ENCODE measurements around the gene CFDP1. TPM values are rescaled to one million over a fixed set of nuclear protein-coding genes. Genes with fewer than 3 reads are reported as not detected.

CFDP1 gene
- total and polyA plus RNA-seq, 2 of the 13 experiments (the other 11 are each of a cell fraction or from before 2014, with no cell fraction given) = 78.6 to 153 TPM

DNA sequence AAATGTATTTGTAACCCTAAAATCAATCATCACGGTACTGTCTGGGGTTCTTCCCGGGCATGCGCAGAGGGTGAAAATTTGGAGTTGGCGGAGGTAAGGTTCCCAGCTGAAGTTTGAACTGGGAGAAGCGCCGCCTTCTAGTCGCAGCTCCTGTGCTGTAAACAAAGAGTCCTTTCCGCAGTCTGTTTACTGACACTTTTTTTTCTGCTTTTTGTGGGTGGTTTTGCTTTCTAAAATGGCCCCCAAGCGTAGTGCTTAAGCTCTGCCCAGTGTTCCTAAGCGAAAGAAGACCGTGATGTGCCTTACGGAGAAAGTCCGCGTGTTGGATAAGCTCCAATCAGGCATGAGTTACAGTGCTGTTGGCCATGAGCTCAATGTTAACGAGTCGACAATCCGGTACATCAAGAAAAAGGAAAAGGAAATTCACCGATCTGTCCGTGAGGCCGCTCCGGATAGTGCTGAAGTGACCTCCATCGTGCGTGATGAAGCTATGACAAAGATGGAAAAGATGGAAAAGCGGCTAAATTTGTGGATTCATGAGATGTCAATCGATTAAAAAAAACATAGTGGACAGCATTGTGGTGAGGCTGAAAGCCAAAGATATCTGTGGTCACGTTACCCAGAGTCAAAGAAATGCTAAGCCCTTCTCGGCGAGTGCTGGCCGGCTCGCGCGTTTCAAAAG lies 570 bp upstream of the CFDP1 start (continued):
- TF ChIP-seq SRSF1 (optimal IDR thresholded peaks at IDR 0.05; ENCODE audit: low read depth, low read length) = no peak
- TF ChIP-seq ZBTB43 (CRISPR knock-in tag; conservative IDR thresholded peaks at IDR 0.05) = no peak
- TF ChIP-seq, protein P1, sequence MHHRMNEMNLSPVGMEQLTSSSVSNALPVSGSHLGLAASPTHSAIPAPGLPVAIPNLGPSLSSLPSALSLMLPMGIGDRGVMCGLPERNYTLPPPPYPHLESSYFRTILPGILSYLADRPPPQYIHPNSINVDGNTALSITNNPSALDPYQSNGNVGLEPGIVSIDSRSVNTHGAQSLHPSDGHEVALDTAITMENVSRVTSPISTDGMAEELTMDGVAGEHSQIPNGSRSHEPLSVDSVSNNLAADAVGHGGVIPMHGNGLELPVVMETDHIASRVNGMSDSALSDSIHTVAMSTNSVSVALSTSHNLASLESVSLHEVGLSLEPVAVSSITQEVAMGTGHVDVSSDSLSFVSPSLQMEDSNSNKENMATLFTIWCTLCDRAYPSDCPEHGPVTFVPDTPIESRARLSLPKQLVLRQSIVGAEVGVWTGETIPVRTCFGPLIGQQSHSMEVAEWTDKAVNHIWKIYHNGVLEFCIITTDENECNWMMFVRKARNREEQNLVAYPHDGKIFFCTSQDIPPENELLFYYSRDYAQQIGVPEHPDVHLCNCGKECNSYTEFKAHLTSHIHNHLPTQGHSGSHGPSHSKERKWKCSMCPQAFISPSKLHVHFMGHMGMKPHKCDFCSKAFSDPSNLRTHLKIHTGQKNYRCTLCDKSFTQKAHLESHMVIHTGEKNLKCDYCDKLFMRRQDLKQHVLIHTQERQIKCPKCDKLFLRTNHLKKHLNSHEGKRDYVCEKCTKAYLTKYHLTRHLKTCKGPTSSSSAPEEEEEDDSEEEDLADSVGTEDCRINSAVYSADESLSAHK (CRISPR knock-in tag; IDR thresholded peaks at IDR 0.05; ENCODE audit: borderline replicate concordance) = no peak
- TF ChIP-seq, protein P2, sequence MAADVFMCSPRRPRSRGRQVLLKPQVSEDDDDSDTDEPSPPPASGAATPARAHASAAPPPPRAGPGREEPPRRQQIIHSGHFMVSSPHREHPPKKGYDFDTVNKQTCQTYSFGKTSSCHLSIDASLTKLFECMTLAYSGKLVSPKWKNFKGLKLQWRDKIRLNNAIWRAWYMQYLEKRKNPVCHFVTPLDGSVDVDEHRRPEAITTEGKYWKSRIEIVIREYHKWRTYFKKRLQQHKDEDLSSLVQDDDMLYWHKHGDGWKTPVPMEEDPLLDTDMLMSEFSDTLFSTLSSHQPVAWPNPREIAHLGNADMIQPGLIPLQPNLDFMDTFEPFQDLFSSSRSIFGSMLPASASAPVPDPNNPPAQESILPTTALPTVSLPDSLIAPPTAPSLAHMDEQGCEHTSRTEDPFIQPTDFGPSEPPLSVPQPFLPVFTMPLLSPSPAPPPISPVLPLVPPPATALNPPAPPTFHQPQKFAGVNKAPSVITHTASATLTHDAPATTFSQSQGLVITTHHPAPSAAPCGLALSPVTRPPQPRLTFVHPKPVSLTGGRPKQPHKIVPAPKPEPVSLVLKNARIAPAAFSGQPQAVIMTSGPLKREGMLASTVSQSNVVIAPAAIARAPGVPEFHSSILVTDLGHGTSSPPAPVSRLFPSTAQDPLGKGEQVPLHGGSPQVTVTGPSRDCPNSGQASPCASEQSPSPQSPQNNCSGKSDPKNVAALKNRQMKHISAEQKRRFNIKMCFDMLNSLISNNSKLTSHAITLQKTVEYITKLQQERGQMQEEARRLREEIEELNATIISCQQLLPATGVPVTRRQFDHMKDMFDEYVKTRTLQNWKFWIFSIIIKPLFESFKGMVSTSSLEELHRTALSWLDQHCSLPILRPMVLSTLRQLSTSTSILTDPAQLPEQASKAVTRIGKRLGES (CRISPR knock-in tag; IDR thresholded peaks at IDR 0.05; ENCODE audit: borderline replicate concordance) = no peak
- no peak; the same call in 1 of the 2 replicates for TF ChIP-seq PHF21A (CRISPR knock-in tag; IDR thresholded peaks at IDR 0.05)
- no peak for TF ChIP-seq HDAC6 (IDR thresholded peaks at IDR 0.05; ENCODE audit: low read depth, low read length)
- peak; percentile 54; the same call in 1 of the 2 replicates for TF ChIP-seq NFYC (CRISPR knock-in tag; IDR thresholded peaks at IDR 0.05)
- no peak for TF ChIP-seq ZNF75D (CRISPR knock-in tag; IDR thresholded peaks at IDR 0.05; ENCODE audit: borderline replicate concordance)
- TF ChIP-seq, protein P3, sequence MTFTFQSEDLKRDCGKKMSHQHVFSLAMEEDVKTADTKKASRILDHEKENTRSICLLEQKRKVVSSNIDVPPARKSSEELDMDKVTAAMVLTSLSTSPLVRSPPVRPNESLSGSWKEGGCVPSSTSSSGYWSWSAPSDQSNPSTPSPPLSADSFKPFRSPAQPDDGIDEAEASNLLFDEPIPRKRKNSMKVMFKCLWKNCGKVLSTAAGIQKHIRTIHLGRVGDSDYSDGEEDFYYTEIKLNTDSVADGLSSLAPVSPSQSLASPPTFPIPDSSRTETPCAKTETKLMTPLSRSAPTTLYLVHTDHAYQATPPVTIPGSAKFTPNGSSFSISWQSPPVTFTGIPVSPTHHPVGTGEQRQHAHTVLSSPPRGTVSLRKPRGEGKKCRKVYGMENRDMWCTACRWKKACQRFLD (CRISPR knock-in tag; IDR thresholded peaks at IDR 0.05; ENCODE audit: borderline replicate concordance) = no peak
- no peak for TF ChIP-seq FOSL1 (CRISPR knock-in tag; IDR thresholded peaks at IDR 0.05; ENCODE audit: borderline replicate concordance)
- TF ChIP-seq NFYB (CRISPR knock-in tag; IDR thresholded peaks at IDR 0.05) = 0 out of 2 replicates have a peak, but pooled peaks have one; percentile 31
- TF ChIP-seq TBP (CRISPR knock-in tag; IDR thresholded peaks at IDR 0.05) = no peak
- TF ChIP-seq ZNF33B (CRISPR knock-in tag; IDR thresholded peaks at IDR 0.05) = no peak
- TF ChIP-seq ZFAT (CRISPR knock-in tag; conservative IDR thresholded peaks at IDR 0.05) = no peak; the same call in 1 of the 2 replicates
- TF ChIP-seq ZFP90 (CRISPR knock-in tag; IDR thresholded peaks at IDR 0.05; ENCODE audit: borderline replicate concordance) = peak; percentile 79
- TF ChIP-seq, protein P4, sequence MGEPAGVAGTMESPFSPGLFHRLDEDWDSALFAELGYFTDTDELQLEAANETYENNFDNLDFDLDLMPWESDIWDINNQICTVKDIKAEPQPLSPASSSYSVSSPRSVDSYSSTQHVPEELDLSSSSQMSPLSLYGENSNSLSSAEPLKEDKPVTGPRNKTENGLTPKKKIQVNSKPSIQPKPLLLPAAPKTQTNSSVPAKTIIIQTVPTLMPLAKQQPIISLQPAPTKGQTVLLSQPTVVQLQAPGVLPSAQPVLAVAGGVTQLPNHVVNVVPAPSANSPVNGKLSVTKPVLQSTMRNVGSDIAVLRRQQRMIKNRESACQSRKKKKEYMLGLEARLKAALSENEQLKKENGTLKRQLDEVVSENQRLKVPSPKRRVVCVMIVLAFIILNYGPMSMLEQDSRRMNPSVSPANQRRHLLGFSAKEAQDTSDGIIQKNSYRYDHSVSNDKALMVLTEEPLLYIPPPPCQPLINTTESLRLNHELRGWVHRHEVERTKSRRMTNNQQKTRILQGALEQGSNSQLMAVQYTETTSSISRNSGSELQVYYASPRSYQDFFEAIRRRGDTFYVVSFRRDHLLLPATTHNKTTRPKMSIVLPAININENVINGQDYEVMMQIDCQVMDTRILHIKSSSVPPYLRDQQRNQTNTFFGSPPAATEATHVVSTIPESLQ (CRISPR knock-in tag; conservative IDR thresholded peaks at IDR 0.05) = peak; percentile 88; the same call in 1 of the 2 replicates
- no peak for TF ChIP-seq PCBP1 (IDR thresholded peaks at IDR 0.05; ENCODE audit: borderline replicate concordance, low read depth, low read length)
- TF ChIP-seq ZNF205 (CRISPR knock-in tag; IDR thresholded peaks at IDR 0.05) = no peak
- TF ChIP-seq NAIF1 (CRISPR knock-in tag; IDR thresholded peaks at IDR 0.05; ENCODE audit: borderline replicate concordance) = peak; percentile 72

Measured in HepG2 (cell line).